ENCODE data around the gene MGST1.

Gene MGST1

GRCh38 chr12:16335838-16336237 lies 11.6 kb upstream of the MGST1 start:
- Histone ChIP-seq H3K4me1 (ENCODE audit: control insufficient read depth, insufficient read depth, low read depth, low read length) (no peaks in the 10 kb centered on the region), H3K27ac (ENCODE audit: low read length, poor library complexity, severe bottlenecking) (no peak overlapping the region), H2AK5ac (ENCODE audit: low read length, severe bottlenecking) (no peak overlapping the region), H3K36me3 (ENCODE audit: control insufficient read depth in 1 of 2, insufficient read depth in 2 of 2, low read depth in 1 of 2, low read length in 2 of 2) (no peaks in the 10 kb centered on the region), H3K14ac (ENCODE audit: low read length in 2 of 2) (no peak overlapping the region), H2BK15ac (ENCODE audit: low read depth, poor library complexity, severe bottlenecking) (no peak overlapping the region), H4K8ac (ENCODE audit: low read length) (no peak overlapping the region), H3K4ac (ENCODE audit: low read depth in 1 of 2, low read length in 2 of 2) (no peak overlapping the region), H3K18ac (ENCODE audit: low read depth in 1 of 2, low read length in 2 of 2) (no peak overlapping the region), H3K23ac (ENCODE audit: low read length in 2 of 2) (no peak overlapping the region), H4K91ac (ENCODE audit: low read length) (no peak overlapping the region), H3K4me3 (ENCODE audit: insufficient read depth in 1 of 2, low read depth in 1 of 2, low read length in 2 of 2) (no peak overlapping the region), H3K4me2 (ENCODE audit: low read length, poor library complexity, severe bottlenecking) (no peak overlapping the region), H2AFZ (ENCODE audit: low read depth, low read length) (no peak overlapping the region), H3K27me3 (ENCODE audit: control insufficient read depth in 1 of 2, insufficient read depth in 1 of 2, low read length in 2 of 2) (no peaks in the 10 kb centered on the region), H2BK5ac (ENCODE audit: low read depth, low read length, poor library complexity, severe bottlenecking) (no peak overlapping the region), H3K79me1 (replicated peaks; ENCODE audit: low read length, poor library complexity, severe bottlenecking) (no peaks in the 10 kb centered on the region), H2BK120ac (ENCODE audit: low read depth, low read length) (no peak overlapping the region), H3K9ac (ENCODE audit: low read length) (no peak overlapping the region), H3K9me3 (ENCODE audit: control insufficient read depth, low read length) (no peaks in the 10 kb centered on the region), H2BK12ac (ENCODE audit: low read length in 2 of 2) (no peak overlapping the region)
- no peak for DNase-seq
- 75% methylated on average over 2 of the region's 4 CpGs for WGBS

GRCh38 chr12:16344269-16344668 lies 3.2 kb upstream of the MGST1 start:
- Histone ChIP-seq H2AFZ (ENCODE audit: low read depth, low read length) (no peak overlapping the region), H2AK5ac (ENCODE audit: low read length, severe bottlenecking) (no peak overlapping the region), H2BK120ac (ENCODE audit: low read depth, low read length) (no peak overlapping the region), H3K27ac (ENCODE audit: low read length, poor library complexity, severe bottlenecking) (no peak overlapping the region), H3K4me2 (ENCODE audit: low read length, poor library complexity, severe bottlenecking) (no peak overlapping the region), H2BK5ac (ENCODE audit: low read depth, low read length, poor library complexity, severe bottlenecking) (no peak overlapping the region), H2BK12ac (ENCODE audit: low read length in 2 of 2) (no peak overlapping the region), H2BK15ac (ENCODE audit: low read depth, poor library complexity, severe bottlenecking) (no peak overlapping the region), H3K14ac (ENCODE audit: low read length in 2 of 2) (no peak overlapping the region), H4K8ac (ENCODE audit: low read length) (no peak overlapping the region), H4K91ac (ENCODE audit: low read length) (no peak overlapping the region), H3K23ac (ENCODE audit: low read length in 2 of 2) (no peak overlapping the region), H3K4me1 (ENCODE audit: control insufficient read depth, insufficient read depth, low read depth, low read length) (peaks cover 3% of the 10 kb centered on the region), H3K4ac (ENCODE audit: low read depth in 1 of 2, low read length in 2 of 2) (no peak overlapping the region), H3K79me1 (replicated peaks; ENCODE audit: low read length, poor library complexity, severe bottlenecking) (peaks cover 4% of the 10 kb centered on the region), H3K9ac (ENCODE audit: low read length) (no peak overlapping the region), H3K18ac (ENCODE audit: low read depth in 1 of 2, low read length in 2 of 2) (no peak overlapping the region), H3K4me3 (ENCODE audit: insufficient read depth in 1 of 2, low read depth in 1 of 2, low read length in 2 of 2) (no peak overlapping the region), H3K27me3 (ENCODE audit: control insufficient read depth in 1 of 2, insufficient read depth in 1 of 2, low read length in 2 of 2) (no peaks in the 10 kb centered on the region), H3K36me3 (ENCODE audit: control insufficient read depth in 1 of 2, insufficient read depth in 2 of 2, low read depth in 1 of 2, low read length in 2 of 2) (no peaks in the 10 kb centered on the region), H3K9me3 (ENCODE audit: control insufficient read depth, low read length) (no peaks in the 10 kb centered on the region)
- 73% methylated on average over 3 of the region's 3 CpGs for WGBS
- DNase-seq = no peak

GRCh38 chr12:16345105-16345504 lies 2.3 kb upstream of the MGST1 start:
- Histone ChIP-seq H2BK120ac (ENCODE audit: low read depth, low read length) (no peak overlapping the region), H4K8ac (ENCODE audit: low read length) (no peak overlapping the region), H2BK12ac (ENCODE audit: low read length in 2 of 2) (no peak overlapping the region), H3K23ac (ENCODE audit: low read length in 2 of 2) (no peak overlapping the region), H3K27ac (ENCODE audit: low read length, poor library complexity, severe bottlenecking) (no peak overlapping the region), H3K14ac (ENCODE audit: low read length in 2 of 2) (no peak overlapping the region), H4K91ac (ENCODE audit: low read length) (no peak overlapping the region), H3K4ac (ENCODE audit: low read depth in 1 of 2, low read length in 2 of 2) (no peak overlapping the region), H3K4me2 (ENCODE audit: low read length, poor library complexity, severe bottlenecking) (no peak overlapping the region), H3K9ac (ENCODE audit: low read length) (no peak overlapping the region), H3K36me3 (ENCODE audit: control insufficient read depth in 1 of 2, insufficient read depth in 2 of 2, low read depth in 1 of 2, low read length in 2 of 2) (peaks cover 0 to 3% of the 10 kb centered on the region in 2 experiments), H3K27me3 (ENCODE audit: control insufficient read depth in 1 of 2, insufficient read depth in 1 of 2, low read length in 2 of 2) (no peaks in the 10 kb centered on the region), H2BK5ac (ENCODE audit: low read depth, low read length, poor library complexity, severe bottlenecking) (no peak overlapping the region), H2AFZ (ENCODE audit: low read depth, low read length) (no peak overlapping the region), H3K4me3 (ENCODE audit: insufficient read depth in 1 of 2, low read depth in 1 of 2, low read length in 2 of 2) (no peak overlapping the region), H3K79me1 (replicated peaks; ENCODE audit: low read length, poor library complexity, severe bottlenecking) (peaks cover 4% of the 10 kb centered on the region), H2AK5ac (ENCODE audit: low read length, severe bottlenecking) (no peak overlapping the region), H3K9me3 (ENCODE audit: control insufficient read depth, low read length) (no peaks in the 10 kb centered on the region), H2BK15ac (ENCODE audit: low read depth, poor library complexity, severe bottlenecking) (no peak overlapping the region), H3K4me1 (ENCODE audit: control insufficient read depth, insufficient read depth, low read depth, low read length) (peaks cover 3% of the 10 kb centered on the region), H3K18ac (ENCODE audit: low read depth in 1 of 2, low read length in 2 of 2) (no peak overlapping the region)
- WGBS = no CpG with 5 or more reads among the region's 1 CpG
- no peak for DNase-seq

- peak overlapping the region; percentile 54 for H2AFZ ChIP-seq (ENCODE audit: low read depth, low read length)
- H3K27me3 ChIP-seq (ENCODE audit: control insufficient read depth in 1 of 2, insufficient read depth in 1 of 2, low read length in 2 of 2) = no peaks in the 10 kb centered on the region
- H2BK120ac ChIP-seq (ENCODE audit: low read depth, low read length) = no peak overlapping the region
- H3K9me3 ChIP-seq (ENCODE audit: control insufficient read depth, low read length) = no peaks in the 10 kb centered on the region
- no peak overlapping the region for H4K91ac ChIP-seq (ENCODE audit: low read length)
- H3K4me1 ChIP-seq (ENCODE audit: control insufficient read depth, insufficient read depth, low read depth, low read length) = peaks cover 3% of the 10 kb centered on the region
- no peak overlapping the region for H3K27ac ChIP-seq (ENCODE audit: low read length, poor library complexity, severe bottlenecking)
- H3K18ac ChIP-seq (ENCODE audit: low read depth in 1 of 2, low read length in 2 of 2) = no peak overlapping the region
- 45% methylated on average over 2 of the region's 7 CpGs for WGBS
- no peak overlapping the region for H2AK5ac ChIP-seq (ENCODE audit: low read length, severe bottlenecking)
- peak; percentile 9 for DNase-seq
- no peak overlapping the region for H2BK12ac ChIP-seq (ENCODE audit: low read length in 2 of 2)
- no peak overlapping the region for H4K8ac ChIP-seq (ENCODE audit: low read length)
- peak overlapping the region; percentile 76 for H3K4me2 ChIP-seq (ENCODE audit: low read length, poor library complexity, severe bottlenecking)
- no peak overlapping the region for H3K14ac ChIP-seq (ENCODE audit: low read length in 2 of 2)
- peaks cover 4% of the 10 kb centered on the region for H3K79me1 ChIP-seq (replicated peaks; ENCODE audit: low read length, poor library complexity, severe bottlenecking)
- H2BK5ac ChIP-seq (ENCODE audit: low read depth, low read length, poor library complexity, severe bottlenecking) = no peak overlapping the region
- no peak overlapping the region for H3K23ac ChIP-seq (ENCODE audit: low read length in 2 of 2)
- H3K36me3 ChIP-seq (ENCODE audit: control insufficient read depth in 1 of 2, insufficient read depth in 2 of 2, low read depth in 1 of 2, low read length in 2 of 2) = peaks cover 0 to 9% of the 10 kb centered on the region in 2 experiments
- no peak overlapping the region for H3K4ac ChIP-seq (ENCODE audit: low read depth in 1 of 2, low read length in 2 of 2)
- peak overlapping the region; percentile 99 for H3K9ac ChIP-seq (ENCODE audit: low read length)
- no peak overlapping the region for H2BK15ac ChIP-seq (ENCODE audit: low read depth, poor library complexity, severe bottlenecking)
- peak overlapping the region in 1 of 2 experiments; percentile 85 for H3K4me3 ChIP-seq (ENCODE audit: insufficient read depth in 1 of 2, low read depth in 1 of 2, low read length in 2 of 2)
Measured at GRCh38 chr12:16346958-16347357, 487 bp upstream of the MGST1 start.

All from mesenchymal stem cell (in vitro differentiated cells and primary cell).